CD4-positive, alpha-beta T cell treated with Interleukin-21 for 1 hour (primary cell): ENCODE measurements around the gene NAT9.

Experiments used
- DNase-seq: peaks from one replicate; pipeline ENCODE4 v3.0.0-alpha.2; 2020

Gene NAT9

DNA sequence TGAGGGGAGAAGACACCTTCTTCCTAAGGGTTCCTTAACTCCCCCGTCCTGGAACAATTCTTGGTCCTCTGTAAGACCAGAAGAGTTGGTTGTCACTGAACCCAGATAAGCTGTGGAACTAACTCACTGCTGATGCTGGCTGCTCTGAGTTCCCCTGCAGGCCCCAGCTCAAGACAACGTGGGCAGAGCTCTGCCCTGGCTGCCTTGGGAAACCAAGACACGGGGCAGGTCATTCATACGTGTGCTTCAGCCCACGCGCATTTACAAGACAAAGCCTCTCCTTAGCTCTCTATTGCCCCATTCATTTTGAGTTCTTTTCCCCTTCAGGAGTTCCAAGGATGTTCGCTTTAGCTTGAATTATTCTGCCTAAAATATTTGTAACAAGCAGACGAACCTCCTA, 3.4 kb upstream of the NAT9 start:
- no peak for DNase-seq

DNA sequence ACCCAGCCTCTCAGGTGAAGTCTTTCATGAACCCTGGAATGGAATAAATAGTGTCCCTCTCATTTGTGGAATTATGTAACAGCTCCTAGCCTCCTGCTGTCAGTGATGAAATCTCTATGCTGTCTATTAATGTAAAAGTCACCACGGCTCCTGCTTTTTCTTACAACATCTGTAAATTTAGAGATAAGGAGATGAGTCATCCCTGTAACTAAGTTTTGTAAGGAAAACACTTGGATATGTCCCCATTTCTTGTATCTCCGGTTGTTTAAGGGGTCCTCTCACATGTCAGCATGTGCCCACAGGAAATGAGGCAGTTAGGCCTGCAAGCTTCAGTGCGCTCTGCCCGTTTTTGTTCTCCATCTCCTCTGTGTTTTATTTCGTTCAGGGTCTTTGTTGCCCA, 2.8 kb upstream of the NAT9 start:
- no peak for DNase-seq

DNA sequence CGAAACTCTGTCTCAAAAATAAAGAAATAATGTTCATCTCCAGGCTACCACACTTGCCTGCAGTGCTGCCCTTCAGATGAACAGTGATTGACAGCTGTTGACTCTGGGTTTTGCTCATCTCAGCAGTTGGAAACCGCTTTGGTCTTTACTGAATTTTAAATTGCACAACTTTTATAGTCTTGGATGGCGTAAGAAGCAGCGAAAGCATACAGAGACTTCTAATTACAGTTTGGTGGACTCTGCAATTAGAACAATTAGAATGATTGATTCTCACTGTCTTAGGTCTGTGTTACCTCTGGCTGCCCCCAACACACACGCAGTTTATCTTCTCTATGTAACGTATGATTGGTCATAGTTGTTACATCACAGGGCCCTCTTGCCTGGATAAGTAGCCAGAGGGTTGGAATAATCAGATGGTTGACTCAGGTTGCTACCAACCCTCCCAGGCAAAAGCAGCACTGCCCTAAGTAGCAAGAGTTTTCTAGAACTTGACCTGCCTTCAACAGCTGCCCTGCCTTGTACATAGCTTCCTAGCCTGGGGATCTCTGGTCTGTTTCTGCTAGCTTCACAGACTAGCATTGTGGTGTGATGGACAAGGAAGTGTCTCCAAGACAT, 1.9 kb upstream of the NAT9 start:
- DNase-seq, result no peak

DNA sequence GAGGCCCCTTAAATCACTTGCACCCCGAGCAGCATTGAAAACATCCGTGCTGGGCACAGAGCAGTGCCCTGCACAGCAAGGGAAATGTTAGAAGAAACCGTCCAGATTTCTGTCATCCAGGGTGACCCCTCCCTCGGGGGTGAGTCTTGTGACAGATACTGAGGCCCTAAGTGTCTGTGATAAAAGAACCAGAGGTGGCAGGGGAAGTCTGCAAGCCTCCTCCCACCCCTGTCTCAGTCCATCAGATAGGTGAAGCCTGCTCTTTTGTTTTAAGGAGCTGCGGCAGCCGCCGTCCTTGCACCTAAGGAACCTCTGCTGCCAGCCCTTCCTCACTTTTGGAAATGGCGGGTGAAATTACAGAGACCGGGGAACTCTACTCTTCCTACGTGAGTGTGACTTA, 845 bp upstream of the NAT9 start:
- no peak for DNase-seq

DNA sequence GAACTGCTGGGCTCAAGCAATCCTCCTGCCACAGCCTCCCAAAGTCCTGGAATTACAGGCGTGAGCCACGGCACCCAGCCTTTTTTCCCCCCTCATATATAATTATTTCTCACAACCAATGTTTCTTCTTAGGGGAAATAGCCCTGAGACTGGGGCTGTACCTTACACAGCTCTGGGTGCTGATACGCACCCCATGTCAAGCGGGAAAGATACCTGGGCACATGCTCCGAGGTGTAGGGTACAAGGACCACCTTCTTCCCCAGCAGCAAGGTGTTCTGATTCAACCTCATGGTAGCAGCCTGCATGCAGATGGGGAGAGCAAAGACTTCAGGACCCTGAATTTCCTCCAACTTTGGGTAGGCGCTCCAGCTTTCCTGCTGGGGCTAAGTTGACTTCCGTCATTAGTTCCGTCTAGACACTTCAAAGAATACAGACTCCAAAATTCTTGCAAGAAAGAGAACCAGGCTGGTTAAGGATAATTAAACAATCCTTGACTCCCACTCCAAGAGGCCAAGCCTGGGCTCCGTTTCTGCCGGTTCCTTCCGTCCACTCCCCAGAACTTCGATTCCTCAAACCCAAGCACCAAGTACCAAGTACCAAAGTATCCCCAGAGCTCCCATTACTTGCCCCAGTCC, 619 bp downstream of the NAT9 start:
- no peak for DNase-seq

DNA sequence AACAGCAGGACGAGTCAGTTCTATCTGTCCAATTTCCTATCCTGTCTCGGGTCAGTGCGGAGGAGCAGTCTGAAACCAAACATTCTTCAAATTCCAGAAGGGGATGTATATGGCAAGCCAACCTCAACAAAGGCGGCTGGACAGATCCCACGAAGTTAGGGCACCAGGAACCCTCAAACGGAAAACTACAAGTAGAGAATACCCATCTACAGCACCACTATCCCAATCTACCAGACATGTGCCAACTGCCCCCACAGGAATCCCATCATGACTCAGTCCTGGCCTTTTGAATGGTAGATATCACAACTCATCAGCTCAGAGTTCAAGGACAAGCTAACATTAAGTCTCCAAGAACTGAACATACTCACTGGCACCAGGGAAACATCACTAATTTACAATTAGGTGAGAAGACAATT, 2.3 kb downstream of the NAT9 start:
- DNase-seq, result no peak

DNA sequence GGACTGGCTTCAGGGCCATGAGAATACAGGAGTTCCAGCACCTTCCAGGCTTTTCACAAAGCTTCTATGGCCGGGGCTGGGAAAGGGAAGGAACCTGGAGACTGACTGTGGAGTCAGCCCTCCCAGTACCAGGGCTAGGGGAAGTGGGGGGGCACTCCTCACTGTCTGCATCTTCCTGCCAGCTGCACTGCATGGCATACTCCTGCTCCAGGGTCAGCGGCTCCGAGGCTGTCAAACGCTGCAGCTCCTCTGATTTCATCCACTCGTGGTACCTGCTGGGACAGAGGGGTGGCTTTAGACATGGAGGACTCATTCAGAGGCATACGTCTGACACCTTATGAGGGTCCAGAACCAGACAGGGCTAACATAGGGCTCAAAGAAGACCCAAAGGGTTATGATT, 2.7 kb downstream of the NAT9 start:
- no peak for DNase-seq

DNA sequence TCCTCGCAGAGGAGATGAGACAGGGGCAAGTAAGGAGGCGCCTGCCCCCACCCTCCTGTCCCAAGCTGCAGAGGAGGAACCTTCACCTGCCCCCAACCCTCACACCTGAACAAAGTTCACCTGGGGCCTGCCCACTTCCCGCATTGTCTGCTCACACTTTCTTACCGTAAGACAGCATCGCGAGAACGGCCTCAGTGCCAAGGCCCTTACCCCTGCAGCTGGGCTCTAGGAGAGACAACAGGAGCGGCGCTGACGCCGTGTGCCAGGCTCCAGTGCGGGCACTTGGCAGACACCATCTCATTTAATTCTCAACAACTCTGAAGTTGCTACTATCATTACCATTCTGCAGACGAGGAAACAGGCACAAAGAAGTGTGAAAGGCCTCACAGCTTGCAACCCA, 4.1 kb downstream of the NAT9 start:
- no peak for DNase-seq

DNA sequence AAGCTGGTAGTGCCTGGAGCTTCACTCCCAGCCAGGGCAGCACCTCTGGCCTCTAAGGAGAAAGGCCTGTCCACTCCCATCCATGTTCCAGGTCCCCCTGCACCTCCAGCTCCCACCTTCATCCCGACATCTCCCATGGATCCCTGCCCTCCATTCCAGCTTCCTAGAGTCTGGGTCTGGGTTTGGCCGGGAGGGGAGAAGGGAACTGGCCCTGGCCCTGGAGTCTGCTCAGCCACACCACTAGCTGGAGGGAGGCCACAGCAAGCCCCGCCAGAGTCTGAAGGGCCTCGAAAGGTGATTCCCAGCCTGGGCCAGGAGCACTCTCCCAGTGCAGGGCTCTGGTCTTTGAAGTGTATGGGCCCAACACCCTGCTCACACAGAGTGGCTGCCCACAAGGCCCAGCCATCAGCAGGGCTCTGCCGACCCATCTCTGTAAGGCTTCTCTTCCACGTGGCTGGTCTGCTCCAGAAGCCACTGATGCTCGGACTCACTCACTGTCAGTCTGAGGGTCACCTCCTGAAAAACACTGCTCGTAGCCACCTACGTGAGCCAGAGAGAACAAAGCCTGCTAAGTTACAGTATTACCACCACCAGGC, 4.7 kb downstream of the NAT9 start:
- DNase-seq, result no peak

DNA sequence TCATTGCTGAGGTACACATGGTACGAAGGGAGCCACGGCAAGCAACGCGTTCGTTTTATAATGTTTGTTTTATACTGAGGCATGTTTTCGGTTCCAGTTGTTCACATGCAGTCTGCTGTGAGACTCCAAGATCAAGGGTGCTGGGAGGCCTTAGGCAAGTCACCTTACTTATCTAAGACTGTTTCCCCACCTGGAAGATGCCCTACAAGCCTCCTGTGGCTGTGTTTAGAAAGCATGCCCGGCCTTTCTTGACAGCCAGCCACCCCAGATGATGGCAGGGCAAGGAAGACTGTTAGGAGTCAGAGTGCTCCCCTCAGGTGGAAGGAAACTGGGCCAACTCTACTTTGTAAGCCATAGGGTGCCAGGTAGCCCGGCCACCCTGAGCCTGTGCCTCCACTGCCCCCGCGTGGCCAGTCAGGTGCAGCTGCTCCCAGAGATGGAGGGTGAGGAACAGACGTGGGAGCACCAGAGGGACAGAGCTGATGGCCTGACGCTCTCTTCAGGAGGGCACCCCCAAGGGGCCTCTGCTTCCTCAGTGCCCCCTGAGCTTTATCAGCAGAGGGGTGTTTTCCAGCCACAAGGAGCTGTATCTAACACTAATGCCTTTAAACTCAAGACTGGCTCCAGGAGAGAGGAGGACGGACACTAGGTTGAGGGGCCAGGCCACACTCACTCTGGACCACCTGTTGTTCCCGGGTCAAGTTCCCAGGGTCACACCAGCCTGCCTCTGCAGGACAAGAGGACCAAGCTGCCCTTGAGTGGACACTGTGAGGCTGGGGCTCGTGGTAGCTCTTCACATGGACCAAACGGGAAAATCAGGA, 5.4 kb downstream of the NAT9 start:
- peak; percentile 82 for DNase-seq

DNA sequence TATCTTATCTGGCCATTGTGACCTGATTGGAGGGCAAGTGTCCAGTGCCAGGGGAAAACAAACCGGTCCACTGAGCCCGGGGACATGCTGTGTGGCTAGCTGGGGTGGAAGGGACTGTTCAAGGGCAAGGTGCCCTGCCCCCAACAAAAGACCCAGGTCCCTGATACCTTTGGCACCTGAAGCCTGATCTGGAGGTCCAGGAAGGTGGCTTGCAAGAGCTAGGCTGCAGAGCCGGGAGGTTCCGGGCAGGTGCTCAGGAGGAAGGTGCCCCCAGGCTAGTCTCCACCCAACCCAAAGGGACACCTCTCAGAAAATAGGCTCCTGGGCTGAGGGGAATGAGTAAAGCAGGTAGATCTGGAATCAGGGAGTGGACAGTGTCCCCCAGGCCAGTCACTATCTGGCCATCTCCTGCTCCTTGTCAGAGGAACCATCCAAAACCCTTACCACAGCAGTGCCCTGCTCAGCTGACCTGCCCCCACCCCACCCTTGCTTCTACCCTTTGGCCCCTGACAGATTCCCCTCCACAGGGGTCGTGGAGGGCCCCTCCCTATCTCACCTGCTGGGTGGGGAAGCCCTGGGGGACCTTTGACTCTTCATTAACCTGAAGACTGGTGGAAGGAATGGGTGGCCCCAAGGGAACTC, 6.2 kb downstream of the NAT9 start:
- DNase-seq, result no peak

DNA sequence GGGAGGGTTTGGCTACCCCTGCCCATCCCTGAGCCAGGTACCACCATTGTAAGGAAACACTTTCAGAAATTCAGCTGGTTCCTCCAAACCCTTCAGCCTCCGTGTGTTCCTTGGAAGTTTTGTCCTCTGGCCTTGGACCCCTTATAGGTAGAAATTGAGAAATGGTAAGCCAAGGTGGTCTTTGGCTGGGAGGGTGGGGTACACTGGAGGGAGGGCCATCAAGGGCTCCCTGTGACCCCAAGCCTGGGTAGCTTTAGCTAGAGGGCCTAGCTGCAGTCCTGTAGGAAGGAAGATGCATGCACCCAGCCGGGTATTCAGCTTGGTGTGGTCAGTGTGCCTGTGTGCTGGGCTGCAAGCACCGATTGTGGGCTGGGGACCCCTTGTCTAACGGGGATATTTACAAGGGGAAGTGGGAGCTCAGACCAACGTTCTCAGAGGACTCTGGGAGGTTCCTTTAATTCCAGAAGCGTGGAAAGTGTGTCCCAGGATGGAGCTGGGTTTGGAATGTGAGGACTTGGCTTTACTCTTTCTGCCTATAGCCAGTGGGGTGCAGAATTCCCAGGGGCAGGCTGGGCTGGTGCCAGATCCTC, 6.8 kb downstream of the NAT9 start:
- no peak for DNase-seq

DNA sequence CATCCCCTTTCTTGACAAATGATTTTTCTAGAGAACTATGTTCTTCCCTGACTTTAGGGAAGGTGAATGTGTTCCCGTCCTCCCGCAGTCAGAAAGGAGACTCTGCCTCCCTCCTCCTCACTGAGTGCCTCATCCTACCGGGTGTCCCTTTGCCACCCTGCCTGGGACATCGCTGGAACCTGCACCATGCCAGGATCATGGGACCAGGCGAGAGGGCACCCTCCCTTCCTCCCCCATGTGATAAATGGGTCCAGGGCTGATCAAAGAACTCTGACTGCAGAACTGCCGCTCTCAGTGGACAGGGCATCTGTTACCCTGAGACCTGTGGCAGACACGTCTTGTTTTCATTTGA, 7.4 kb downstream of the NAT9 start:
- no peak for DNase-seq

DNA sequence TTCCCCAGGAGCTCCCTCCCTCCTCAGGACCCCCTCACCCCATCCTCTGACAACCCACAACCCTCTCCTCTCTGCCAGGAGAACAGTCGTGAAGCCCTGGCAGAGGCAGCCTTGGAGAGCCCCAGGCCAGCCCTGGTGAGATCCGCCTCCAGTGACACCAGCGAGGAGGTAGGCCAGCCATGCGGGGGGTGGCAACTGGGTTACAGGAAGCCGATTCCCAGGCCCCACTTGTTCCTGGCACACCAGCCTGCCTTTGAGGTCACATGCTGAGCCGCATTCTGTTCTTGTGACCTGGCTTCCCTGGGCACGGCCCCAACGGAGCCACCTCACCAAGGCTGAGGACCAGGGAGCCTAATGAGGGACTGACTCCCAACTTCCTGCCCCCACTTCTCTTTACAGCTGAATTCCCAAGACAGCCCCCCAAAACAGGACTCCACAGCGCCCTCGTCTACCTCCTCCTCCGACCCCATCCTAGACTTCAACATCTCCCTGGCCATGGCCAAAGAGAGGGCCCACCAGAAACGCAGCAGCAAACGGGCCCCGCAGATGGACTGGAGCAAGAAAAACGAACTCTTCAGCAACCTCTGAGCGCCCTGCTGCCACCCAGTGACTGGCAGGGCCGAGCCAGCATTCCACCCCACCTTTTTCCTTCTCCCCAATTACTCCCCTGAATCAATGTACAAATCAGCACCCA, 7.9 kb downstream of the NAT9 start:
- no peak for DNase-seq

DNA sequence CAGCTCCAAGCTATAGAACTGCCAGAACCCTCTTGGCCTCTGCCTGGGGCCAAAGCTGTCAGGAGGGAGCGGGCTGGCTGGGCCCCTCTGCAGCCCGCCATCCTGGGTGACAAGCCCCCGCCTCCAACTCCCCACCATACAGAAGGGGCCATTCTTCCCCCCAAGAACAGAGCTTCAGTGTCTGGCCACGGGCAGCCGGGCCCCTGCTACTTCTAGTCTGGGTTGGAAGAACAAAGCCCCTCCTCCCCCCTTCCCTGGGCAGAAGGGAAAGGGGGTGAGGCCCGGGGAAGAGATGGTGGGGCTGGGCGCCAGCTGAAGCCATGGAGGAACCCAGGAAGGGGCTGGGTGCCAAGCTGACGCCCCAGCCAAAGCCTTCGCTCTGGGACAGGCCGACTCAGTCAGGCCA, 9.0 kb downstream of the NAT9 start:
- DNase-seq, result no peak

DNA sequence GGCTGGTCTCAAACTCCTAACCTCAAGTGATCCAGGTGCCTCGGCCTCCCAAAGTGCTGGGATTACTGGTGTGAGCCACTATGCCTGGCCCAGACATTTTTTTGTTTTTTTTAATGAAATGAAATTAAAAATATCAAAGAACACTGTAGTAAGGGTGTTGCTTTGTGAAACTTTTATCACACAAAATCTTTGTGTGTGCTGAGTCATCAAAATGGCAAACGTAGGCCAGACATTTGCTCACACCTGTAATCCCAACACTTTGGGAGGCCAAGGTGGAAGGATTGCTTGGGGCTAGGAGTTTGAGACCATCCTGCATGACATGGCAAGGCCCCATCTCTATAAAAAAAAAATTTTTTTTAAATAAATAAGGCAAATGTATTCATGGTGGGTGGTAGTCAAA, 9.7 kb downstream of the NAT9 start:
- no peak for DNase-seq

DNA sequence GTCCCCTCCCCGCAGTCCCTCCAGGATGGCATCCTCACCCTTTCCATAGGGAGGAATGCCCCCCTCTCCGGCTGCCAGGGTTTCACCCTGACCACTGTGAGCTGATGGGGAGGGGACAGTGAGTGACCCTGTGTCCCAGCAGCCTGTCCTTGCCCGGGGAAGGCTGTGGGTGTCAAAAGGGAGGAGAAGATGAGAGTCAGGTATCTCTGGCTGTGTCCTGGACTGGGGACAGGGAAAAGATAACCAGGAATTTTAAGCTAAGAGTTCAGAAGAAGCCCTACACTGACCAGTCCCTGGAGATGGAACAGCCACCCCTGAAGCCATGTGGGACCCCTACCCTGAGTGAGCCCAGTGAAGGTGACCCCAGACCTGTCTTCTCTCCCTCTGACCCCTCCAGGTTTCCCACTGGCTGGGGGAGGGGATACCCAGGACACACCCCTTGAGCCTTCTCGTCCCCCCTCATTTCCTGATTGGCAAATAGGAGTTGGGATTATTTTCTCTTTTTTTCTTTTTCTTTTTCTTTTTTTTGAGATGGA, 11.3 kb downstream of the NAT9 start:
- no peak for DNase-seq

DNA sequence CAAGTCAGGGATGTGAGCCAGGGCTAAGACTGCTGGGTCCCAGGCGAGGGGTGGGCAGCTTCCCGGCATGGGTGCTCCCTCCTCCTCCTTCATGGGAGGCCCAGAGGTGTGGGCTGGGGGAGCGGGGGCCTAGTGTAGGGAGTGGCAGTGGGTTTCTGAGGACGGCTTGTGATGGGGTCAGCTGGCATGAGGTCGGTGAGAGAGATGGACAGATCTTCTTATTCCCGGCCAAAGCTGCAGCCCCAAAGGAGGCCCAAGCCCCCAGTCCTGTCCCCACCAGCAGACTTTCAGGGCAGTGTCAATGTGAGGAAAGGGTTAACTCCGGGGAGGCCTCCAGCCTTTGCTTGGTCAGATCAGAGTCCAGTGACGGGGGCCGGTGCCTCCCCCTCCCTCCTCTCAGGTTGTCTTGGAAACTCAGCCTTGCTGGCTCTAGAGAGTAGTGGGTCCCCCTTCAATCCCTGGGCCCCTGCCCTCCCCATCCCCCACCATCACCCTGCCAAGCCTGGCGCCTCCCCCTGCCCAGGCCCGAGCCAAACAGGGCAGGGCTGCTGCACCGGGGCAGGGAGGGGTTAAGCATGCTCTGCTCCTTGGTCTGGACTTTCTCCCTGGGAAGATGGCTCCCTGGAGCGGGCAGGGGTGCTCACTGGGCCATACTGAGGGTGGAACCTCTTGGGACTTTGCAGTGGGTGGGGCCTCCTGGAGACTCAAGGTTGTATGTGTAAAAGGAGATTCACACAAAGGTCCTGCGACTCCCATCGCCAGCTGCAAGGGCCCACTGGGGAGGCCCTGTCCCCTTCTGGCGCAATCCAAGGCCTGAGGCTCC, 12.4 kb downstream of the NAT9 start:
- DNase-seq, result no peak

DNA sequence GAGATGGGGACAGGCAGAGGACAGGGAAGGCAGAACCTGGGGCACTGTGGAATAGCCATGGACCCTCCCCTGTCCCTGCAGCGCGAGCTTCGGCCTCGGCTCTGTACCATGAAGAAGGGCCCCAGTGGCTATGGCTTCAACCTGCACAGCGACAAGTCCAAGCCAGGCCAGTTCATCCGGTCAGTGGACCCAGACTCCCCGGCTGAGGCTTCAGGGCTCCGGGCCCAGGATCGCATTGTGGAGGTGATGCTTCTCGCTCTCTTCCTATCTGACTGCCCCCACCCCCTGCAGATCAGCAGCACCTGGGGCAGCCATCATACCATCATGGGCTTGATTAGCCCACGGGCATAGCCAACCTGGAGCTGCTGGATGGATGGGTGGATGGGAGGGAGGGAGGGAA, 14.2 kb downstream of the NAT9 start:
- no peak for DNase-seq

DNA sequence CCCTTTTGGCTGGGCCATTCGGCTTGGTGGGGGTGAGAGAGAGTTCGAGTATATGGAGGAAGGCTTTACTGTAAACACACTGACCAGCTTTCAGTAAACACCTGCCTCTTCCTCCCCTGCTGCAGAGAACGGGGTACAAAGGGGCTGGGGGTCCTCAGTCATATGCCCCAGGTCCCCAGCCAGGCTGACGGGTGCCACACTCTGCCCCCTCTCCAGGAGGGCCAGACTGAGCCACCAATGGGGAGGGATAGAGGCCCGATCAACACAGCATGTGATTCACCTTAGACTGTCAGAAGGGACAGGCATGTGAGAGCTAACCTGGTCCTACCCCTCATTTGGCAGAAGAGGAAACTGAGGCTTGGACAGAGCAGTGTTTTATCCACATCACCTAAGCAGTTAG, 14.7 kb downstream of the NAT9 start:
- no peak for DNase-seq

DNA sequence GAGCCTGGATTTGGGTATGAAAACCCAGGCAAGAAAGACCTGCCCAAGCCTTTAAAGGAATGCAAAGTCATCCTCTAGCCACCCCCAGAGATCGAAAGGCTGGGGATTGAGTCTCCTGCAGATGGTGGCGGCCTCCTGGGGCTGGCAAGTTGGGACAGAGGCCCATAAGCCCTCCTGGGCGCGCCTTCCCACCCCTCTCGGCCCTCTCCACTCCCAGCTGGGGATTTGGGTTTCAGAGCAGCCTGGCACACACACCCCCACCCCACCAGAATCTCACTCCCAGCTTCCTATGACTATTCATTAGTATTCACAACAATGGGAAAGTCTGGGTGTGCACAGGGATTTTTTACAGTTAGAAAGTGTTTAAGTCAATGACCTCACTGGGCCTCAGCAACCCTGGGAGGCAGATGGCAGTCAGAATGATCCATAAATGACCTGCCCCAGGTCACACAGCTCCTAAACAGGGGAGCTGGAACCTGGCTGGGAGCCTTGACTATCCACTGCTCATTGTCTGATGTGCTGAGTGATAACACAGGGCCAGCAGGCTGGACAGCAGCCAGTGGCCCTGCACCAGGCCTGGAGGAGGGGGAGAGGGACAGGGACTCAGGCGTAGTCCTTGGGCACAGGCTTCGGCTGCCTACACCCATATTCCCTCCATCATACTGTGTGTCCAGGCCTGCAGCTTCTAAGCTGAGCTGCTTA, 15.6 kb downstream of the NAT9 start:
- DNase-seq, result no peak
